Activated CD4-positive, alpha-beta T cell treated with anti-CD3 and anti-CD28 coated beads, Interleukin-2, amount 10 ng/mL, durations not matched to agents 24 days and 14 days (primary cell): ENCODE data around the gene ENTPD6. TPM values are rescaled to one million over a fixed set of nuclear protein-coding genes. Genes with fewer than 3 reads are reported as not detected.
"Not testable (repeated sequence)": the region's sequence is repeated elsewhere in the genome, so short reads cannot be mapped to it uniquely, and the experiment has no call there.

Experiments used
- DNase-seq: peaks from one replicate; pipeline ENCODE4 v3.0.0; 2022
- H3K27ac Mint-ChIP-seq: one replicate; pipeline ENCODE4 v1.8.0; 2022; ENCODE audit warnings: mild to moderate bottlenecking, mixed read lengths
- H3K27me3 Mint-ChIP-seq: one replicate; pipeline ENCODE4 v1.8.0; 2022; ENCODE audit warnings: mixed read lengths
- H3K36me3 Mint-ChIP-seq: one replicate; pipeline ENCODE4 v1.8.0; 2022; ENCODE audit warnings: low read depth, mild to moderate bottlenecking, mixed read lengths
- H3K4me1 Mint-ChIP-seq: one replicate; pipeline ENCODE4 v1.8.0; 2021; ENCODE audit warnings: mixed read lengths
- H3K4me3 Mint-ChIP-seq: one replicate; pipeline ENCODE4 v1.8.0; 2022; ENCODE audit warnings: mild to moderate bottlenecking, moderate library complexity, mixed read lengths
- H3K9me3 Mint-ChIP-seq: one replicate; pipeline ENCODE4 v1.8.0; 2021; ENCODE audit warnings: mixed read lengths
- intact Hi-C: fragments of 100-400 bp; cut with micrococcal nuclease; formaldehyde crosslinking; loops from one replicate; pipeline ENCODE4 v1.15.1; 2023
- total RNA-seq: library from RNA; stranded (reverse); gene quantifications from 2 replicates; pipeline ENCODE4 v1.2.3, GENCODE V29; 2022

The ENTPD6 gene
- total RNA-seq, 1 donor from 2014 or later, result 44.2 TPM

- peaks cover 27% of the 10 kb centered on the region for H3K4me1 Mint-ChIP-seq
- H3K36me3 Mint-ChIP-seq, H3K27ac Mint-ChIP-seq, DNase-seq, intact Hi-C loops, H3K9me3 Mint-ChIP-seq, H3K27me3 Mint-ChIP-seq, H3K4me3 Mint-ChIP-seq: not testable (repeated sequence)
Measured at GRCh38 chr20:25241659-25241955, 46.1 kb downstream of the ENTPD6 start.

GRCh38 chr20:25242231-25242630 is 46.7 kb downstream of the ENTPD6 start:
- no peaks in the 10 kb centered on the region for H3K36me3 Mint-ChIP-seq
- DNase-seq, result no peak
- peaks cover 9% of the 10 kb centered on the region for H3K27me3 Mint-ChIP-seq
- H3K27ac Mint-ChIP-seq, result no peak overlapping the region
- no peak overlapping the region for H3K4me3 Mint-ChIP-seq
- intact Hi-C loops, result no loop called here
- H3K9me3 Mint-ChIP-seq, result no peaks in the 10 kb centered on the region
- H3K4me1 Mint-ChIP-seq, result peaks cover 32% of the 10 kb centered on the region

- H3K4me1 Mint-ChIP-seq, result peaks cover 20% of the 10 kb centered on the region
- no peaks in the 10 kb centered on the region for H3K9me3 Mint-ChIP-seq
- H3K4me3 Mint-ChIP-seq, result no peak overlapping the region
- H3K36me3 Mint-ChIP-seq, result no peaks in the 10 kb centered on the region
- intact Hi-C loops, result no loop called here
- no peak for DNase-seq
- no peak overlapping the region for H3K27ac Mint-ChIP-seq
- peaks cover 9% of the 10 kb centered on the region for H3K27me3 Mint-ChIP-seq
Measured at GRCh38 chr20:25243416-25243979, 48.0 kb downstream of the ENTPD6 start.

- peaks cover 25% of the 10 kb centered on the region for H3K4me1 Mint-ChIP-seq
- DNase-seq, result no peak
- H3K36me3 Mint-ChIP-seq, result peaks cover 3% of the 10 kb centered on the region
- intact Hi-C loops, result loop anchor here (5.0 kb wide), 2 partner anchors 162 to 377 kb away; partner anchors contain the start of genes GINS1 and NANP
- H3K27ac Mint-ChIP-seq, result no peak overlapping the region
- no peak overlapping the region for H3K4me3 Mint-ChIP-seq
- H3K27me3 Mint-ChIP-seq, result peaks cover 9% of the 10 kb centered on the region
- no peaks in the 10 kb centered on the region for H3K9me3 Mint-ChIP-seq
Measured at GRCh38 chr20:25244976-25245375, 49.5 kb downstream of the ENTPD6 start.

GRCh38 chr20:25245461-25245860 is 49.9 kb downstream of the ENTPD6 start:
- DNase-seq, result no peak
- Mint-ChIP-seq H3K4me3 (no peak overlapping the region), H3K4me1 (peaks cover 25% of the 10 kb centered on the region), H3K27me3 (peaks cover 9% of the 10 kb centered on the region), H3K27ac (no peak overlapping the region), H3K9me3 (no peaks in the 10 kb centered on the region), H3K36me3 (peaks cover 3% of the 10 kb centered on the region)
- intact Hi-C loops, result loop anchor here (5.0 kb wide), 2 partner anchors 162 to 377 kb away; partner anchors contain the start of genes GINS1 and NANP

- Mint-ChIP-seq H3K27ac (peak overlapping the region; percentile 41), H3K9me3 (no peaks in the 10 kb centered on the region), H3K4me3 (peak overlapping the region; percentile 91), H3K4me1 (peaks cover 27% of the 10 kb centered on the region), H3K27me3 (peaks cover 9% of the 10 kb centered on the region), H3K36me3 (peaks cover 3% of the 10 kb centered on the region)
- intact Hi-C loops, result loop anchor here (5.0 kb wide), 2 partner anchors 161 to 376 kb away; partner anchors contain the start of genes GINS1 and NANP
- no peak for DNase-seq
Measured at GRCh38 chr20:25246182-25246999, 50.9 kb downstream of the ENTPD6 start.

GRCh38 chr20:25247000-25247517 is 51.5 kb downstream of the ENTPD6 start:
- H3K27ac Mint-ChIP-seq, result peak overlapping the region; percentile 48
- H3K4me3 Mint-ChIP-seq, result peak overlapping the region; percentile 91
- DNase-seq, result no peak
- H3K27me3 Mint-ChIP-seq, result peaks cover 9% of the 10 kb centered on the region
- peaks cover 3% of the 10 kb centered on the region for H3K36me3 Mint-ChIP-seq
- H3K9me3 Mint-ChIP-seq, result no peaks in the 10 kb centered on the region
- peaks cover 30% of the 10 kb centered on the region for H3K4me1 Mint-ChIP-seq
- intact Hi-C loops, result loop anchor here (1.0 to 5.0 kb wide), 3 partner anchors 9 to 375 kb away; partner anchors contain the start of genes GINS1 and NANP

- peak overlapping the region; percentile 53 for H3K27ac Mint-ChIP-seq
- H3K9me3 Mint-ChIP-seq, result no peaks in the 10 kb centered on the region
- H3K4me3 Mint-ChIP-seq, result peak overlapping the region; percentile 91
- intact Hi-C loops, result loop anchor here (1.0 to 5.0 kb wide), 3 partner anchors 9 to 375 kb away; partner anchors contain the start of genes GINS1 and NANP
- DNase-seq, result no peak
- peaks cover 9% of the 10 kb centered on the region for H3K27me3 Mint-ChIP-seq
- peaks cover 5% of the 10 kb centered on the region for H3K36me3 Mint-ChIP-seq
- peaks cover 32% of the 10 kb centered on the region for H3K4me1 Mint-ChIP-seq
Measured at GRCh38 chr20:25247518-25247955, 52.0 kb downstream of the ENTPD6 start.

GRCh38 chr20:25247956-25248785 is 52.7 kb downstream of the ENTPD6 start, which contains the start of gene PYGB:
PYGB (plus strand) TSS chr20:25248085; CDS start chr20:25248179, 94 bp downstream.
- peaks cover 7% of the 10 kb centered on the region for H3K27me3 Mint-ChIP-seq
- H3K27ac Mint-ChIP-seq, result peak within 1 kb of the TSS; percentile 90
- peak; percentile 92 for DNase-seq
- H3K9me3 Mint-ChIP-seq, result no peaks in the 10 kb centered on the region
- H3K36me3 Mint-ChIP-seq, result peaks cover 5% of the 10 kb centered on the region
- intact Hi-C loops, result loop anchor here (1.0 to 5.0 kb wide), 7 partner anchors 10 to 374 kb away; partner anchors contain the start of genes ABHD12, ACSS1, APMAP and ENTPD6
- H3K4me3 Mint-ChIP-seq, result peak within 1 kb of the TSS; percentile 91
- peaks cover 32% of the 10 kb centered on the region for H3K4me1 Mint-ChIP-seq

GRCh38 chr20:25248786-25249172 is 53.3 kb downstream of the ENTPD6 start:
- H3K27ac Mint-ChIP-seq, result peak overlapping the region; percentile 81
- intact Hi-C loops, result loop anchor here (1.0 to 5.0 kb wide), 6 partner anchors 53 to 374 kb away; partner anchors contain the start of genes ABHD12, ACSS1, APMAP and ENTPD6

GRCh38 chr20:25249198-25249931 is 53.9 kb downstream of the ENTPD6 start:
- Mint-ChIP-seq H3K4me1 (peaks cover 32% of the 10 kb centered on the region), H3K9me3 (no peaks in the 10 kb centered on the region), H3K36me3 (peaks cover 5% of the 10 kb centered on the region), H3K4me3 (peak overlapping the region; percentile 91), H3K27ac (peak overlapping the region; percentile 81), H3K27me3 (peaks cover 7% of the 10 kb centered on the region)
- intact Hi-C loops, result loop anchor here (2.0 to 5.0 kb wide), 4 partner anchors 158 to 373 kb away; partner anchors contain the start of genes ACSS1, APMAP, GINS1 and NANP
- DNase-seq, result no peak

More at GRCh38 chr20:25248786-25249172, 53.3 kb downstream of the ENTPD6 start:
- H3K27me3 Mint-ChIP-seq, result peaks cover 7% of the 10 kb centered on the region
- no peak for DNase-seq
- H3K36me3 Mint-ChIP-seq, result peaks cover 5% of the 10 kb centered on the region
- H3K9me3 Mint-ChIP-seq, result no peaks in the 10 kb centered on the region
- H3K4me1 Mint-ChIP-seq, result peaks cover 32% of the 10 kb centered on the region
- peak overlapping the region; percentile 91 for H3K4me3 Mint-ChIP-seq

GRCh38 chr20:25250508-25250907 is 55.0 kb downstream of the ENTPD6 start:
- Mint-ChIP-seq H3K4me3 (no peak overlapping the region), H3K27me3 (peaks cover 7% of the 10 kb centered on the region), H3K27ac (no peak overlapping the region), H3K36me3 (peaks cover 5% of the 10 kb centered on the region), H3K9me3 (no peaks in the 10 kb centered on the region), H3K4me1 (peaks cover 32% of the 10 kb centered on the region)
- DNase-seq, result no peak
- intact Hi-C loops, result no loop called here
